Measurements from ENCODE around the gene RARB.

RARB gene

DNA sequence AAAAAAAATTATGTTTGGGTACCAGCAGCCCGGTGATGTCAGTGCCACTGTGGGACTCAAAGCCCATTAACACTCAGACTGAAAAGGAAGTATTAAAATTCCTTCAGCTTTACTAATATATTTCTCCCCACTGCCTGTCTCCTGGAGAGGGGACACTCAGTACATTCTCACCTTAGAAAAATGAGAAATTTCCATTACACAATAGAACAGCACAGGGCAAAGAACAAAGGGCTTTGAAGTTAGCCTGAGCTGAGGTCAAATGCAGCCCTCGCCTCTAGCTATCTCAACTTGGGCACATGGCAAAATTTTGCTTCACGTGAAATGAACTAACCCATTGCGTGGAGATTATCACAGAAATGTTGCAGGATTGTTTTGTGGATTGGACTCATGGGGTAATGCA lies 80.8 kb downstream of the RARB start:
- no peak for DNase-seq

DNA sequence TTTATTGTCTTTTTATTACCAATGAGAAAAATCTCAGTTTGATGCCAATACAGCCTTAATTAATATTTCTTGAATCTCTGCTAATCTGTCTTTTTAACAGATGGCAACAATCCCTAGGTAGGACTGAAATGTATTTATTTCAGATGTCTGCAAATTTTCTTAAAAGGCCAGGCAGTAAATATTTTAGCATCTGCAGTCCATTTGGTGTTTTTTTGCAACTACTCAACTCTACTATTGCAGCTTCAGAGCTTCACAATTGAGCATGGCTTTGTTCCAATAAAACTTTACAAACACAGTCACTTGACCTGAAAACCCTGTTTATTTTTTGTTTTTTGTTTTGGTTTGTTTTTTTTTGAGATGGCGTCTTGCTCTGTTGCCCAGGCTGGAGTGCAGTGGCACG lies 82.7 kb downstream of the RARB start:
- DNase-seq, result no peak

DNA sequence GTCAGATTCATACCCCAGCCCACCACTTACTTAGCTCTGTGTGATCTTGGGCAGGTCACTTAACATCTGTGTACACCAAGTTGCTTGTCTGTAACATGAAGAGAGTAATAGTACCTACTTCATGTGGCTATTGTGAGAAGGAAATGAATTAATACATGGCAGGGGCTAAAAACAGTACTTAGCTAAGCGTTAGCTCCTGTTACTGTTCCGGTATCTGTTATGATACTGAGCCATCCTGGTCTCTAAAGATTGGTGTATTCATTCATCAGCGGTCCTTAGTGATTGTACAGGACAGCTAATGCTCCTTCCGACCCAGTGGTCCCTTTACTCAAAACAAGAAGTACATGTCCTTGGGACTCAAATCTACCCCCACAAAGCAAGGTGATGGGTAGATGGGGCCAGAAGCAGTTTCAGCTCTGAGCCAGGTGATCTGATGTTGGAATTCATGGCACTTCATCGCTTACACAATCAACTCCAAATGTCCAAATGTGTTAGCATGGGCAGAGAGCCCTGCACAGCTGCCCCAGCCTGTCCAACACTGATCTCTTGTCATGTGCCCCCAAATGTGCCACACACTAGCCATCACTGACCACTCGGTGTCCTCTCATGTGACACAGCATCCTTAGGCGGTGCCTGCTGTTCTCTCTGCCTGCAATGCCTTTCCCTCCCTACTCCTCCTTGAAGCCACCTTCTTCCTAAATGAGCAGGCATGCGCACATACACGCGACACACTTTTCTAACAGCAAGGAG lies 84.1 kb downstream of the RARB start:
- no peak for DNase-seq

DNA sequence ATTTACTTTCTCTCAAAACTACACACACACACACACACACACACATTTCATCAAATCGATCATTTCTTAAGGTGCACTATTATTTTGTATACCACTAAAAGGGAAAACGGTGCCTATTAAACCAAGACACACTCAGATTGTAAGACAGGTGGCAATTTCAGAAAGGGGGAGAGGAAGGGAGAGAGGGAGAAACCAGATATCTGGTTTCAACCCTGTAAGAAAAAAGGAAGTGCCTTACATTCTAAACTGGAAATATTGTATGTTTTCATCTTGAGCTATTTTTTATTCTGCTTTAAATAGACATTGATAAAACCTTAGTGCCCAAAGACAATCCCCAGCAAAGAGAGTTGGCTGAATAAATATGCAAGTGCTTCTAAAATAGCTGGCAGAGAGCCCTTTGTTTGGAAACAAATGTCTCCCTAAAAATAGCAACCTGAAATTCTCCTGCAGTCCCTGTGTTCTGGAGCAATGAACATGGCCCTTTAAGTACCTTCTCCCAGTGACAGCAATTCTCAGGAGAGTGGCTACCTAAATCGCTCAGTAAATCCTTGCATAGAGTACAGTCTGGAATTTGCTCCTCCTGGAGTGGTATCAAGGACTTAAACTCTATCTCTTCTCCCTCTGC lies 85.7 kb downstream of the RARB start:
- DNase-seq, result peak in 1 of 14 donors; percentile 28

DNA sequence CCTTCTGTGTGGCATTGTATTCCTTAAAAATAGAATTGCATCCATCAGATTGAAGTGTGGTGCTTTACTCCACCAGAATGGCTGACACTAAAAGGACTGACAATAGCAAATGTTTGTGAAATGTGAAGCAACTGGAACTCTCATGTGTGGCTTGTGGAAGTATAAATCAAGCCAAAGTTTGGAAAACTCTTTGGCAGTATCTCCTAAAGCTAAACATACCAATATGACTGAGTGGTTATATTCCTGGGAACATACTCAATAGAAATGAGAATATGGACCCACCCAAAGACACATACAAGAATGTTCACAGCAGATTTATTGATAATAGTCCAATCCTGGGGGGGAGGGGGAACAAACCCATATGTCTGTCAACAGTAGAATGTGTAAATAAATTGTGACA lies 87.1 kb downstream of the RARB start:
- DNase-seq, result no peak

DNA sequence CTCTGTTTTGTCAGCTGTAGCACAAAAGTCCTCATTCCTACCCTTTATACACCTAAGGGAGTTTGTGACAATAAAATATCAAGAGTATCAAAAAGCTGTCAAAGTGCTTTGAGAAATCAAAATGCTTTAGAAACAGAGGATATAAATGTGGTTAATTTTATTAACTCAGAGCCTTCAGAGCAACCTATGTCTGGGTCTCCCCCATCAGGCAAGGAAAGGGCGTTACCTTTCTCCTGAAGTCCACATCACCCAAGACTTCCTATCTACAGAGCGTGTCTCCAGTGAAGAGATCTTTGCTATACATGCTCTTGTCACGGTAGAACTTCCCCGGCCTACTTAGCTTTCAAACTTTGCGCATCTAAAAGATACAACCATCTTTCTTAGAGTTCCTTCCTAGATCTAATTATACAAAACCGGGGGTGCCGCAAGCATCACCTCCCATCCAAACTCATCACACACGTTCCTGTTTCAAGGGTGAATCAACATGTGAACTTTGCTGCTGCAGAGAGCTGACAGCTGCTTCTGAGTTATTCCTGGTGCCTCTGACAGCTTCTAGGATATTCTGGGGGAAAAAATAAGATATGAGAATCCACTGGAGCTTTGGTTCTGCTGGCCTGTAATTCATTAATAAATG lies 93.0 kb downstream of the RARB start:
- no peak for DNase-seq

DNA sequence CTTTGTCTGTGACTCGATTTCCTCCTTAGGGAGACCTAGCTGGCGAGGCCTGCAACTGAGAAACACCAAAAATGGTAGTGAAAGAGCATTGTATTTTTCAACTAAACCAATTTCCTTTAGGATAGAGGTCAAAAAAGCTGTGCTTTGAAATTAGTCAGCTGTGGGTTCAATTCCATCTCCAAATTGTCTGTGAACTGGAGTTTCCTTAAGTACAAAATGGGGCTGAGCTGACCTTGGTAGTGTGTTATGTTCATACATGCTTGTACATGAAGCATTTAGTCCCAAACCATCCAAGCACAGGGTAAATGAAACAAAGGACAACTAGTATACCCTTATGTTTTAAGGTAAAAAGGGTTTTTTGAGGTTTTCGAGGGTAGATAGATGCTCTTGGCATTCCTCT lies 99.3 kb downstream of the RARB start:
- no peak for DNase-seq

DNA sequence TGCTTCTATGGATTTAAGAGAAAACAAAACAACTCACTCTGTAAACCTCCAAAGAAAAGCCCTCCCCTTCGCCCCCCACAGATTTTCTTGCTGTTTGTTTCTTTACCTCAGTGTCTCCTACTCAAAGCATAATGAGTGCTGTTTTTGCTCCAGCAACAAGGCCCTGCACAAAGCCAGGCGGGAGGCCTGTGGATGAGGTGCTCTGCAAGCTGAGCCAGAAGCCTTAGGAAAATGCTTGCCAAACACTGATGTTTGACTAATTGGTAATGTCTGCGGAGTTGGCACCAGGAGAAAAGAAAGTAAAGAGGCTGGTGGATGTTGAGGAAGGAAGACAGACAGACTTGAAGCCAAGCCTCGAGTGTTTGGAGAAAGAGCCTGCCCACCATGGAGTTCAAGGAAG lies 99.7 kb downstream of the RARB start:
- DNase-seq, result peak in 5 of 14 donors; percentile 1 to 32 (median 4)

DNA sequence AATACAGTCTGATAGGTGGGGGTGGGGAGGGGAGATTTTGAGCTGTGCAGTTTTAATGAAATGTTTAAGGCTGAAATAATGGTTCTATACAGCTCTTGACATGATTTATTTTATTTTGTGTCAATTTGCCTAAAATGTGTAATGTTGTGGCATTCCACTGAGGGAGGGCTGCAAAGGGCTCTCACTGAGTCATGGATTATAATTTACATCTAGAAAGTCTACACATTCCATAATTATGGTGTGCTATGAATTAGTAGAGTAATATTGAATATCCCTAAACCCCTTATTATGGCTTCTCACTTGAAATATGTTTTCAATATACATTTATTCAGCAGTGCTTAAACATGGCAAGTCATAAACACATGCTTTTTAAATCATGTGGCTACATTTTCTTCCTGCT lies 103.9 kb downstream of the RARB start:
- no peak for DNase-seq

DNA sequence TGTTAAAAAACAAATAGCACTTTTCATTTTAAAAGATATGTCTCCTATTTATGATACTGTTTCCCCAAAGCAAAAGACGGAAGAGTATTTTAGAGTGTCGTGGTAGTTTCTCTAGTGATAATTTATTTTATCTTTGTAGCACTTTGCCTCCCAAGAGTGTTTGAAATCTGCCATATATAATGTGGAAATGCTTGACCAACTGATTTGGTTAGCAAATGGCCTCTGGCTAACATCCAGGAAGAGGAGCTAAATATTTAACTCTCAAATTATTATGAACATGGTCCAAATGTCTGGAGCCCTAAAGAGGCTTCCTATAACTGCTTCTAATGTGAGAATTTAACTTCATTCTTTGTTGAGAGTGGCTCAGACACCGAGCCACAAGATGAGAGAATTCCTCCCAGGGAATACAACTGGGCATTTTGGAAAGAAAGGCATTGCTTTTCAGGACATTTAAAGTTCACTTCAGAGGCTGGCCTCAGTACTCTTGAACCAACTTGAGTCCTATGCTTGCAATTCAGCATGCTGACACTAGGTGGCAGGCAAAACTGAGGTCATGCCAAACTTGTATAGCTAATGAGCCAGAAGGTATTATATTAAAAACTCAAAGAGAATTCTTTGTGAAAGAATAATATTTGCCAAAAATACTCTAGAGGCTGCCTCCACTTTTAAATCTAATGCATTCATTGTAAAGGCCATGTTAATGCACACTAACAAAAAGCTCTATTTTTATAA lies 104.5 kb downstream of the RARB start:
- no peak for DNase-seq

DNA sequence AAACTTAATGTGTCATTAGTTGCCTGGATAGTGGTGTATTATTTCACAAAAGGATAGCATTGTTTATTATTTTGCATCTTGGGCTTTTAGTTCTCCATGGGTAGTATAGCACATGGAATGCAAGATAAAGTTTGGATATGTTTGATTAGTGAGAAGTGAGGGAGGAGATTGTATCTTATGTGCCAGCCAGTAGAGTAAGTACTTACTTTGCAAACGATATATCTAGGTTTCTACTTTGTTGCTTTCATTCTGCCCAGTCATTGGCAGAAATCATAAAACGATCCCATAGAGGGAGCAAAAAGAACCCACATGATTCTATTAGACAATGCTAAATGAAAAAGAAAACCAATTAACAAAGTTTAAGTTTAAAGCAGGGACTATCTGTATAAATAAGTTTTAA lies 105.3 kb downstream of the RARB start:
- no peak for DNase-seq

DNA sequence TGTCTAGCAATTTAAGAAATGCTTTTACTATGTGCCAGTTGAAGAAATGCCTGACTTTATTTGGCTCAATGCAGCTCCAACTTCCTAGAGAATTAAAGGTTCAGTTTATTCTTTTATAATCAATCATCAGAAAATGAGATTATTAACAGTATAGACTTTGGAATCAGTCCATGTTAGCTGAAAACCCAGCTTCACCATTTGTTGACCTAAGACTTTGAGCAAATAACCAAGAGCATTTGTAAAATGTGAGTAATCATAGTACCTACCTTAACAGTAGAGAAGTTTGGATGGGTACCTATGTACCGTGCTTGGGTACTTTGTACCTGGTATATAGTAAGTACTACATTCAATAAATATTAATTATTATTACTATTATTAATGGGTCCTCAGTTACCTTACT lies 105.9 kb downstream of the RARB start:
- DNase-seq, result no peak

DNA sequence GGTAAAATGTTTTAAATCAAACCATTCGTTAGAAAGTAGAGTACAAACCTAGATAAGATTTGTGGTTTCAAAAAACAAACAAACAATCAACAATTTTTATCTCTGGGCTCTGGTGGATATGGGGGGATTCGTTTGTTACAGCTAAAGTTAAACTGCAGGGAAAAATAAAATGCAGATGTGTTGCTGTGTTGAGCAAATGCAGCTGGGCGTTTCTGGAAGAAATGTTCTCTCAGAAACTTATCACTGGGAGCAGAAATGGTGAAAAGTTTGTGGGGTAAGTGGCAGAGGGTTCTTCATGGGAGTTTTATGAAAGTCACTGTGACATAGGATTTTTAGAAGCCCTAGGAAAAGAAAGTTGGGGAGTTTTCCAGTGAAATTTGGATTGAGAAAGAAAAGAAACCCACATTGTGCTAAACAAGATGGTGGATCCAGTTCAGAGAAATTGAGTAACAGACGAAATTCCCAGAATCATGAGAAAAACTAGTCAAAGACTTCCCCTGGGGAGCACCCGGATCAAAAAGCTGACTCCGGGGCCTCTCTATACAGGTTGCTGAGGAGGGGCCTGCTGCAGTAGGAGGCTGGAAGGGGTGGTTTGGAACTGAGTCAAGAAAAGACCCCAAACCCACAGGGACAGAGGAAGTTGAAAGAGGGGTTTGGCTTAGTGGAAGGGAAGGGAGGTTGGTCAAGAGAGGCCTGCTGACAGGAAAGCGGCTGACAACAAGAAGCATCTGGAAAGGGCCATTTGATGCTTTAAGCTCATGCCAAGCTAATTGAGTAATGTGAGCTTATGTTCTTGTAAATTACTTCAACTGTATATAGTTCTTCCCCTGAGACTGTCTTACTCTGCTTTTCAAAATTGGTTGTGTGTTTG lies 108.7 kb downstream of the RARB start:
- no peak for DNase-seq

DNA sequence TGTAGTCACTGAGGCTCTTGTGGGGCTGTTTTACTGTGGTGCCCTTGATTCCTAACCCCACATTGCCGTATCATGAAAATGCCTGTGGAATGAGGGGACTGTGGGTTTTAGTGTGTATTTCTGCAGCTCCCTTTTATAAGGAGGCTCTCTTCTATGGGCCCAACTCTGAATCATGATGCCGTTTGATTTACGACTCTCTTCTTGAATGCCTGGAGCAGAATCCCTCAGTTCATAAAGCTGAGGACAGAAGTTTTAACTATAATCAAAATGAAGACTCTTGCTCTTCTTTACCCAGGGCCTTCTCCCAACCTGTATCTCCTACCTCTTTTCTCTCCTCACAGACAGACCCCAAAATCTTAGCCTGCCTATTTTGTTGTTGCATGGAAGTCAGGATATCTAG lies 109.5 kb downstream of the RARB start:
- DNase-seq, result no peak

DNA sequence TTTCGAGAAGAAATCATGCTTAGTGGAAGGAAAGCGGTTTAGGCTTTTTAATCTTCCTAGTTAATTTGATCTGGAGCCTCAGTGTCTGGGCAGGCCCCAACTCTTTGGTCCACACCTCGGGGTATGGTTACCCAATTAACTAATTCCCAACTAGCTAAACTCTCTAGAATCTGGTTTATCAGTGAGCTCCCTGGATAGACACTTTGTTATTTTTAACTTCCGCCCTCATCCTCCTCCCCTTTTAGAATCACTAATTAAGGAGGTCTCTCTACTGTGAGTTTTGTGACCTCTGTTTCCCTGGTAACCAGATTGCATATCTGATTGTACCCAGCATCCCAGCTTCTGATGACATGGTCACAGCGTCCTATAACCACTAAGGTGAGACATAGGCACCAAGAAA lies 112.2 kb downstream of the RARB start:
- DNase-seq, result no peak

DNA sequence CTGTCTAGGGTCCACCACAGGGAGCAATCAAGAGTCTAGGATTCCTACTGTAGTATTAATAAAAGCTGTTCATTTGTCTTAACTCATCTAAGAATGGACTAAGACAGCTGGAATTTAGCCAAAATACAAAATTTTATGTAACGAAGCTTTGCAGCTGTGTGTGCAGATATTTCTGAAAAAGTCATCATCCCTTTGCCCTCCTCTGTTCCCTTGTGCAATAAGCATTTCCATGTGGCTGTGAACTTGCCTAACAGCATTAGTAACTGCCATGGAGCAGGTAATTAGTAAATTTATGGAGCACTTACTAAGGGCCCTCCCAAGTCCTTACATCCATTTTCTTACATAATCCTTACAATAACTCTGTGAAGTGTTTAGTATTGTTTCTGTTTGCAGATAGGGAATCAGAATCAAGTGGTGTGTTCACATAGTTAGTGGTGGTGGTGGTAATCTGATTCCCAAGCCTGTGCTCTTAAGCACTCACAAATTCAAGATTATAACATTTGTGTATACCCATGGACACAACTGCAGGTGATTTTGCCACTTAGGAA lies 114.5 kb downstream of the RARB start:
- no peak for DNase-seq

DNA sequence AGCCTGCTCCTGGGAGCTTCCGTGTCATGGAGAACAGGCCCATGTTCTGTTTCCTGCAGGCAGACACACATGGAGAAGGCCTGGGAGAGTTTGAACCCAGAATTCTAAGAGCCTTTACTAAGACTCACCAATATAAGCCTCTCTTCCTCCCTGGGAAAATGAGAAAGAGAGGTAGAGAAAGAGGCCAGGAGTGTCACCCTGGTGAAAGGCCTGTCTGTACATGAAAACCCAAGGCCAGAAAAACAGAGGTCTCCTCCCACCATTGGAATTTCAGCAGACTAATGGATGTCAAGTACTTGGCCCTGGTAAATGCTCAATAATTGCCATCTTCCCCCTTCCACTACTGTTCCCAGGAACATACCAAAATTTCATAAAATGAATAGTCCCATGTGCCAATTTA lies 119.0 kb downstream of the RARB start:
- no peak for DNase-seq

DNA sequence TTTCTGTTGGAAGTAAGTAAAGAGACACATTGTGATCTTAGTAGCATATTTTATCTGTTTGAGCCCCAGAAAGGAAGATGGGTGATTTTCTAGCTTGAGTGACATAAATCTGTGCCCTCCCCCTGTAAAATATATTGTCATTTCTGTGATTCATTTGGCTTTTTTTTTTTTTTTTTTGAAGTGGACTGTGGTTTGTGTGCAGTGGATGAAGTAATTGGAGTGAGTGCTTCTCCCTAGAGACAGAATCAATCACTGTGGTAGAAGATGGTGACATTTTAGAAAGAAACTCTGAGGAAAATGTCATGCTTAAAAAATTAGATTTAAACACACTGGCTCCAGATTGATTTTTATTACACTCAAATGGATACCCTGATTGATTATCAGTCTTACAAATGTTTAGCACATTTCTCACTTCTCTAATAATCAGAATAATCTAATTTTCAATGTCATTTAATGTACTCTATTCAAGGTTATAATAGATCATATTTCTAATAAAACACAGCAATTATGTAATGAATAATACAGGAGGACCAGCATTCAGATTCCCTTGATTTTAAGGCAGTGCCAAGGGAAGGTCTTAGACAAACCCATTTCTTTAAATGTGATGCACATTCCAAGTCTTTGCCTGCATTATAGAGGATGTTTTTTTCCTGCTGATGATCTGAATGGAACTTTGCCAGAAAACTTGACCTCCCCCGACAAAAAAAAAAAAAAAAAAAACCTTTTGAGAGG lies 120.0 kb downstream of the RARB start:
- no peak for DNase-seq

DNA sequence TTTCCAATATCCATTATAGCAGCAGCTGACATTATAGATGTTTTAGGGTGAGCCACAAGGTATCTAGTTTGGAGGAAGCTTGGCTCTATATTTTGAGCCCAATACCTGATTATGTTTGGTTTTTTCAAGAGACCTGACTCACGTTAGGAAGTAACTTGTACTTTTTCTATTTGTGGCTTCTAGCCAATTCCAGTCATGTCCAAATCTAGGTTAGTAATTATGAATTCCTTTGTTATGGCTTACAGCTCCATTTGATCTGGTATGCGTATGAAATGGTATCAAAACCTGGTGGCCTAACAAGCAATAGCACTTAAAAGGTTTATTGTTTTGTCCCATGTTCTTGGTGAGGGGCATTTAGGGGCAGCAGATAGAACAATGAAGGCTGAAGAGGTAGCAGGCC lies 120.8 kb downstream of the RARB start:
- DNase-seq, result no peak

DNA sequence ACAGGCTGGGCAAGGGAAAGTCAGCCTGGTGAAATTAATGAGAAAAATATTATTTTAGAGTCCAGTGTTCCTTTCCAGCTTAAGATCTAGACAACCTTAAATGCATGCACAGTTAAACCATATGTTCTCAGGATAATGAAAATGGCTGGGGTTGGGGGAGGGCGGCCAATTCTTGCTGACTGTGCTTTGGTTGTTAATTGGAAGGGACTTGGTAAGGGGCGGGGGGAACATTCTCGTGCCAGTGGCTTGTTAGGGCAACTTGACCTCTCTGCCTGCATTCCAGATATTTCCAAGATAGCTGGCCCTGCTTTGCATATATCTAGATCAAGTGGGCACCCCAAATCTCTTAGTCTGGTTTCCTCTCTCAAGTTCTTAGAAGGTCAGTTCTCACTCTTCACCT lies 124.2 kb downstream of the RARB start:
- DNase-seq, result no peak

DNA sequence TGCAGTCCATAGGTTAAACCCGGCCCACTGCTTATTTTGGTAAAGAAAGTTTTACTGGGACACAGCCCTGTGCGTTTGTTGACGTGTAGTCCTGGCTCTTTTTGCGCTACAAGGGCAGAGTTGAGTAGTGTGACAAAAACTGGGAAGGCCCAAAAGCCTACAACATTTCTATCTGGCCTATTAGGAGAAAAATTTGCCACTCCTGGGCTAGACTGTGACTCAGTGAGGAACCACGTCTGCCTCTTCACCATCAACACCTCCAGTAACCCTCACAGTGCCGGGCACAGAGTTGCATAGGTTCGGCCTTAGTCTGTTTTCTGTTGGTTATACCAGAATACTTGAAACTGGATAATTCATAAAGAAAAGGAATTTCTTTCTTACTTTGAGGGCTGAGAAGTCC lies 126.3 kb downstream of the RARB start:
- no peak for DNase-seq
